Measurements from ENCODE around the gene ANO1.

The ANO1 gene

GRCh38 chr11:70205049-70205725, 127.1 kb downstream of the ANO1 start:
- DNase-seq (ENCODE audit: low read depth) = no peak
- no peak for TF ChIP-seq CTCF (IDR thresholded peaks at IDR 0.05; ENCODE audit: control insufficient read depth, extremely low read depth, insufficient read depth)
- H3K4me3 ChIP-seq (ENCODE audit: low read depth, low read length) = peak overlapping the region; percentile 99

- TF ChIP-seq CTCF (IDR thresholded peaks at IDR 0.05; ENCODE audit: control insufficient read depth, extremely low read depth, insufficient read depth) = no peak
- no peak overlapping the region for H3K4me3 ChIP-seq (ENCODE audit: low read depth, low read length)
- DNase-seq (ENCODE audit: low read depth) = no peak
These were observed 127.6 kb downstream of the ANO1 start for GRCh38 chr11:70205766-70206165.

GRCh38 chr11:70206226-70206981, 128.3 kb downstream of the ANO1 start:
- DNase-seq (ENCODE audit: low read depth) = no peak
- no peak overlapping the region for H3K4me3 ChIP-seq (ENCODE audit: low read depth, low read length)
- TF ChIP-seq CTCF (IDR thresholded peaks at IDR 0.05; ENCODE audit: control insufficient read depth, extremely low read depth, insufficient read depth) = no peak

GRCh38 chr11:70206982-70207376, 128.9 kb downstream of the ANO1 start:
- no peak for DNase-seq (ENCODE audit: low read depth)
- H3K4me3 ChIP-seq (ENCODE audit: low read depth, low read length) = no peak overlapping the region
- TF ChIP-seq CTCF (IDR thresholded peaks at IDR 0.05; ENCODE audit: control insufficient read depth, extremely low read depth, insufficient read depth) = no peak

GRCh38 chr11:70207531-70208131, 129.5 kb downstream of the ANO1 start:
- TF ChIP-seq CTCF (IDR thresholded peaks at IDR 0.05; ENCODE audit: control insufficient read depth, extremely low read depth, insufficient read depth) = no peak
- no peak for DNase-seq (ENCODE audit: low read depth)
- no peak overlapping the region for H3K4me3 ChIP-seq (ENCODE audit: low read depth, low read length)

GRCh38 chr11:70209391-70209912, 131.3 kb downstream of the ANO1 start:
- DNase-seq (ENCODE audit: low read depth) = no peak
- no peak overlapping the region for H3K4me3 ChIP-seq (ENCODE audit: low read depth, low read length)
- no peak for TF ChIP-seq CTCF (IDR thresholded peaks at IDR 0.05; ENCODE audit: control insufficient read depth, extremely low read depth, insufficient read depth)

Measured in LNCaP clone FGC (cell line).